Measurements from ENCODE around the gene NFKB2.

Gene NFKB2

GRCh38 chr10:102409604-102410428, 14.3 kb downstream of the NFKB2 start:
- no peak for DNase-seq

DNA sequence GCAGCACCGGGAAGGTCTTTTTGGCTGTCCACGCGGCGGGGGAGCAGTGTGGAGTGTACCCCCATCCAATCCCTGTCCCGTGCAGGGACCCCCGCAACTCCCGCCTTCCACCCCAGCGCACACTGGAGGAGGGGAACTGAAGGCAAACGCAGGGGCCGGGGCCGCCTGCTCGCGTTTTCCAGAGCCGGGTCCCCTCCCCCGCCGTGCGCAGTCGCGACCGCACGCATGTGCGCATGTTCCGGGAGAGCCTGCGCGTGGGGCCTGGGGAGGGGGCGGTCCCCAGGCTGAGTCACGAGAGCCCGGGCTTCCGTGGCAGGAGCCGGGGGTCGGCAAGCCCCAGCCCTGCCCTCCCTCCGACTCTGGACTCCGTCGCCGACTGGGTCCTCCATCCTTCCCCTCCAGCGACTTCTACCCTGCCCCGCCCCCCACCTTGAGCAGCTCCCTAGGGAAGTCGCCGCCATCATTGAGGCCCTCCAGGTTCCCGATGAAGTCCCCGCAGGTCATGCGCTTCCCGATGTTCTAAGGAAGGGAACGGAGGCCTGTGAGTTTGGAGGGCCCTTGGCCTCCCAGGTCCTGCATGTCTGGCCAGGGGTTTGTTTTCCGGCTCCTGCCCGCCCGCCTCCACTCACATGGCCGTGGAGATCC, 15.0 kb downstream of the NFKB2 start:
- no peak for DNase-seq

DNA sequence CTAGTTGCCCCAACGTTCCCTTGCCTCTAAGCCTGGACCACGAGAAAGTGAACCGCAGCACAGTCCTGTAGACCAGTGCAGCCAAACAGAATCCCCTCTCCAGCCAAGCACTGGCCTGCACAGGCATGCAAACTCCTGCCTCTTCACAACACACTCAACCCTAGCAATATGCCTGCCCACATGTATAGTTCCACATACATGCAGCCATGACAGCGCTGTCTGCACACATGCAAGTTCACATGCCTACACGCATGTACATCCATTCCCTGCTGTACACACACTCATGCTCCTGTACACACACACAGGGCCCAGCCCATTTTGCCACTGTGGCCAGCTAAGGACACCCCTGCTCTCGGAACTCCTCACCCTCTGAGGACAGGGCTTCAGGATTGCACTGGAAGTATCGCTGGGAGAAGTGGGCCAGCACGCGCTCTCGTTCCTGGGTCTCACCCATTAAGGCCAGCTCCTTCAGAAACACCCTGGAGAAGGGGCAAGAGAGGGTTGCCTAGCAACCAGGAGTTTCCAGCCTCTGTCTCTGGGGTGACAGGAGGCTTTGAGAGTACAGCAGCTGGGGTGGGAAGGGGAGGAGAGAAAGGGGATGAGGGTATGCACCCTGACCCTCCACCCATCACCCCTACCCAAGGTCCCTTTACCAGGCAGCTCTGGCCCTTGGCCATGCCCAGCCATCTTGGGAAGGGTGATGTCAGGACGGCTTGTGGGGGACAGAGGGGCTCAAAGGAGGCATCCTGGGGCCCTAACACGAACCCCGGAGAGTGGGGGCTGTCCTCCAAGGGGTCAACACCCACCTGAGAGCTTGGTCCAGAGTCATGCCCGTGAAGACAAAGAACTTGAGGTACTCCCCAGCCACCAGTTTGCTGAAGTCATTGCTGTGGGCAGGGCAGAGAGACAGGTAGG, 16.1 kb downstream of the NFKB2 start:
- DNase-seq: no peak

GRCh38 chr10:102412293-102412692, 16.8 kb downstream of the NFKB2 start:
- DNase-seq: no peak

DNA sequence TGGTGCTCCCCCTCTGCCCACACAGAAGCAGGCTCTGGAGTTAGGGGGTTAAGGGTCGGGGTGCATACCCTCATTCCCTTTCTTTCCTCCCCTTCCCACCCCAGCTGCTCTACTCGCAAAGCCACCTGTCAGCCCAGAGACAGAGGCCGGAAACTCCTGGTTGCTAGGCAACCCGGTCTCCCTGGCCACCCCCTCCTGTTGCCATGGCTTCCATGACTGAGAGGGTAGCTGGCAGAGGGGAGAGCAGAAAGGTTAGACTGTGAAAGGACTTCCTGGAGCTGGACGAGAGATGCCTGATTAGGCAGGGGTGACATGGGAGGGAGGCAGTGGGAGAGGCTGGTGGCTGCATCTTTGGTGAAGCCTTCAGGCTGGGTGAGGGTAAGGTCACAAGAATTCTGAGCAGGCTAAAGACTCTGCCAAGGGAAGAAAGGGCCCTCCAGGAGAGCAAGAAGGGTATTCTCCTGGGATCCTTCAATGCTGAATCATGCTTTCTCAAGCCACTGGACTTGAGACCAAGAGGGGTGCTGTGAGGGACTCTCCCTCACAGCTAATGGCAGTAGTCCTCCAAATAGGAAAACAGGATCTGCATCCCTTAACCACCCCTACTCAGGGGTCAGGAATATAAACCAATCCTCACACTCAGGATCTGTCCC, 17.7 kb downstream of the NFKB2 start:
- DNase-seq: no peak

GRCh38 chr10:102413806-102414561, 18.5 kb downstream of the NFKB2 start:
- no peak for DNase-seq

DNA sequence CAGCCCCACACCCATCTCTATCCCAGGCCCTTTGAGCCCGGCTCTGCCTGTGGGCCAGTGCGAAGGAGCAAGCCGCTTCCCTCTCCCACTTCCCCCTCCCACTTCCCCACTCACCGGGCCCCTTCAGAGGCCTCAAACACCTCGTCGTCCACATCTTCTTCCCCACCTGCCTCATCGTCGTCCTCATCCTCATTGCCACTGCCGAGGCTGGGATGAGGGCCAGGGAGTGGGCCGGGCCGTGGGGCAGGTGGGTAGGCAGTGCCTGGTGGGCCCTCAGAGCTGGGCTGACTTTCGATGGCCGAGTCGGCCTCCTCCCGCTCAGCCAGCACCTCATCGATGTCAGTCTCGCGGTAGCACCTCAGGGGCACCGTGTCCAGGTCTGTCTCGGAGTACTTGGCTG, 19.2 kb downstream of the NFKB2 start:
- DNase-seq: no peak

- DNase-seq: no peak
Measured at GRCh38 chr10:102416283-102416682, 20.8 kb downstream of the NFKB2 start.

DNA sequence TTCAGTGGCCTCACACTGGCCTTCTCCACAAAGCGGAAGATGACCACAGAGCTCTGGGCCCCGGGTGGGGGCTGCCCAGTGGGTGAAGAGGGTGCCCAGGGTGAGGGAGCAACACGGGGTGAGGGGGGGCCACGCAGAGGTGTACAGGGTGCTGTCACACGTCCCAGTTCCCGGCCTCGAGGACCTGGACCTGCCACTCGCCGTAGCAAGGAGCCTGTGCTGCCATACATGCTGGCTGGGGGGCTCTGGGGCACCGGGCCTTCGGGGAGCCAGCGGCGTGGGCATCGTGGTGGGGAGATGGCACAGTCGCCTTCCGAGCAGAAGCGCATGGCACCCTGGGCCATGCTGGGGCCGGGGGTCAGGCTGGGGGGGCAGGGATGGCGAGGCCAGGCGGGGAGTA, 21.2 kb downstream of the NFKB2 start:
- DNase-seq: no peak

- DNase-seq: no peak
Measured at GRCh38 chr10:102418622-102419268, 23.2 kb downstream of the NFKB2 start, which contains the start of gene PSD. Gene PSD (minus strand): TSS chr10:102418785. CDS start chr10:102417038, 1,747 bp downstream.

DNA sequence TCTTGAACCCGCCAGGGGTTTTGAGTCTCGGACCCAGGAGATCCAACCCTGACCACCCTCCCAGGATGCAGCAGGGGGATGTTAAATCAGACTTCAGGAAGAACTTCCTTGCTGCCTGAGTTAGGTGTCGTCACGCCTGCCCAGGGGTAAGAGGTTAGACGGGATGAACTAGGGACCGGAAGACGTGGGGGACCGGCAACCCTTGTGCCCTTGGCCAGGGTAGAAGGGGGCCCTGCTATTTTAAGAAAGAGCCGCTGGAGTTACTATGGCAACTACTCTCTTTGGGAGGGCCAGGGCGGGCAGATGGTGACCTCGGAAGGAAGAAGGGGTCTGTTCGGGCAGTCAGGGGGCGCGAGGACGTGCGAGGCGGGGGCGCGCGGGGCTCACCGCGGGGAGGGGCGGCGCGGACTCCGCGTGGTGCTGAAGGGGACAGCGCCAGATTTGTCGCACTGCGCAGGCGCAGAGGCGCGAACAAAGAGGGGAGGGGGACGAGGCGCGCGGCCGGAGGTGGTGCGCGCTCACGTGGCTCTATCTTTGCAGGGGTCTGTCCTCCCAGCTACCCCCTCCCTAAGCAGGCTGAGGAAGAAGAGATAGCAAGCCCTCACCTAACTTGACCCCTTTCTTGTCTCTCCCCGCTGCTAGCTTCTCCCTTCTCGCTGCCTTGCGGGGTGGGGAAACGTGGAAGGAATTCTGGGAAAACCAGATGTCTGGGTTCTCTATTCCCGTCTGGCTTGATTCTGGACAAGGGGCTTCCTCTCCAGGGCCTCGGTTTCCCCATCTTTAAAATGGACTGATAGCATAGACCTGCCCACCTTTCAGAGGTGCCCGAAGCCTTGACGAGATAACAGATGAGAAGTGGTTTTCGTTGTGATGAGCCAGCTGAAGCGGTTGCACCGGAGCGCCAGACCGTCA, 24.0 kb downstream of the NFKB2 start:
- DNase-seq: peak; percentile 18

DNA sequence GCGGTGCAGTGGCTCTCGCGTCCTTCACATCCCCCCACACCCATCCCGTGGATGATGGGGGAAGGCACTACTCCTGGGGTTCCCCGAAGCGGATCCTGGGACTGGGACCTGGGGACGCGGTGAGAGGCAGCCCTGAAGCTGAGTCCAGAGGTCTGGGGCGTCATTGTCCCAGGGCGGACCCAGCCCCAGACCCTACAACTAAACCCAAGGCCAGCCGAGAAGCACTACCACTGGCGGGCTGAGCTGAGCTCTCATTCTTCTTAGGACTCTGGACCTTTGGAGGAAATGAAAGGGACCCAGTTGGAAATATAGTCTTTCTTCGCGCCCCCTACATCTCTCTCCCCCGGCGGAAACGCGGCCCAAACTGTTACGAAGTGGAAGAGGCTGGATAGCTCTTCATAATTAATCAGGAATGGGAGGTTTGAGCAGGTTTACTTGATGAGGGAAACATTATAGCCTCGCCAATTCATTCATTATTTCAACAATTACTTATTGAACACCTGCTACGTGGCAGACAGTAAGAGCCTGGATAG, 24.7 kb downstream of the NFKB2 start:
- no peak for DNase-seq

DNA sequence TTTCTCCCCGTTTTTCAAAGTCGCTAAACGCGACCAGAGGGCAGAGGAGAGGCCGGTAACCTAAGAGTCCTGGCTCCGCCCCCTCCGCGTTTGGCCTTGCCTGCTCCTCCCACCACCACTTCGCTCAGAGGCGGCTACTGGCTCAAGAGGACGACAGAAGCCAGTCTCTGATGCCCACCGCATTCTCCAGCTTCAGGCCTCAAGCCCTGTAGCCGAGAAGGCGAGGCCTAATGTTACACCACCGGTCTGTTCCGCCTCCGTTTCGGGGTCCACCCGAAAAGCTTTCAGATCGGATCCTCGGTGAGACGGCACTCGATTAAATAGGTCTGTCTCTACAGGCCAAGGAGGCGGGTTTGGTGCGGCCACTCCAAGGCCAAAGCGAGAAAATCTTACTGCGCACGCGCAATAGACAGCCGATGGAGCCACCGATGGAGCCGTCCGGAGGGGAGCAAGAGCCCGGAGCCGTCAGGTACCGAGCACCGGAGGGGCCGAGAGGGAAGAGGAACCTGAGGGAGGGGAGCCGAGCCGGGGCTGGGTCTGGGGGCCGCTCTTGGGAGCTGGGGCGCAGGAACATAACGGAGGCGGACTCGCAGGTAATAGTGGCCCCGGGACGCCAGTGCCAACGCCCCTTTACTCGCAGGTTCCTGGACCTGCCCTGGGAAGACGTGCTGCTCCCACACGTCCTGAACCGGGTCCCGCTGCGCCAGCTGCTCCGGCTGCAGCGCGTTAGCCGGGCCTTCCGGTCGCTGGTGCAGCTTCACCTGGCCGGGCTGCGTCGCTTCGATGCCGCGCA, 25.4 kb downstream of the NFKB2 start, which contains the start of gene FBXL15:
FBXL15 (plus strand) TSS at position 123 of the 793 bp plus-strand sequence; CDS start at position 417, 294 bp downstream.
- DNase-seq: peak; percentile 94

GRCh38 chr10:102421507-102421756, 25.9 kb downstream of the NFKB2 start:
- no peak for DNase-seq

DNA sequence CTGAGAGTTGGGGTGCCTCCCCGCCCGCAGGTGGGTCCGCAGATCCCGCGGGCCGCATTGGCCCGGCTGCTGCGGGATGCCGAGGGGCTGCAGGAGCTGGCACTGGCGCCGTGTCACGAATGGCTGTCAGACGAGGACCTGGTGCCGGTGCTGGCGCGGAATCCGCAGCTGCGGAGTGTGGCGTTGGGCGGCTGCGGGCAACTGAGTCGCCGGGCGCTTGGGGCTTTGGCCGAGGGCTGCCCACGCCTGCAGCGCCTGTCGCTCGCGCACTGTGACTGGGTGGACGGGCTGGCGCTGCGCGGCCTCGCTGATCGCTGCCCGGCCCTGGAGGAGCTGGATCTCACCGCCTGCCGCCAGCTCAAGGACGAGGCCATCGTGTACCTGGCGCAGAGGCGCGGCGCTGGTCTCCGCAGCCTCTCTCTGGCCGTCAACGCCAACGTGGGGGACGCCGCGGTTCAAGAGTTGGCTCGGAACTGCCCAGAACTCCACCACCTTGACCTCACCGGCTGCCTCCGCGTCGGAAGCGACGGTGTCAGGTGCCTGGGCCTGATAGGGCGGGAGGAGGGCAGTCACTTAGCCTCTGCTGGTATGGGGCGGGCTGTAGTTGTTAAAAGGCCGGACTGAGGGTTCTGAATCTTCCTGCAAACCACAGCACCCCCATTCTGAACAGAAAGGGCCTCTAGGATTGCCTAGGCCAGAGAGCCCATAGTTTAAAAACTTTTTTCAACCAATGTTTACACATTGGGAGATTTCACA, 26.4 kb downstream of the NFKB2 start:
- DNase-seq: no peak

DNA sequence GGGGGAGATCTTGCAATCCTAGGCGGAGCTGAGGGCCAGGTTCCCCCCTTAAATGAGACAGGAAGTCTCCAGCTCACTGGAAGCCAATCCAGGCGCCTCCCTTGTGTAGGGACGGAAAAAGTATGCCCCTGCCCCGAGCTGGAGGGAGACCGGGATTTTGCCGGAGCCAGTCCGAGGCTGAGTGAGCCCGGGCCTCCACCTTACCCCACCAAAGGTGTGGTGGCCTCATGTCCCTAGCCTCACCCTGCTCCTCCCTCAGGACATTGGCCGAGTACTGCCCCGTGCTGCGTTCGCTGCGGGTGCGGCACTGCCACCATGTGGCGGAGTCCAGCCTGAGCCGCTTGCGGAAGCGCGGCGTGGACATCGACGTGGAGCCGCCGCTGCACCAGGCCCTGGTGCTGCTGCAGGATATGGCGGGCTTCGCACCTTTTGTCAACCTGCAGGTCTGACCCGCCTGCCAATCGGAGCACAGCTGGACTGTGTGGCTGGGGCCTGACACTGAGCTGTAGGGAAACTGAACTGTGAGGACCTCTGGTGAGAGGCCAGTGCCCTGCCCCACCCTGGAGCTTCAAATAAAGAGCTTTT, 27.1 kb downstream of the NFKB2 start:
- DNase-seq: peak; percentile 25

DNA sequence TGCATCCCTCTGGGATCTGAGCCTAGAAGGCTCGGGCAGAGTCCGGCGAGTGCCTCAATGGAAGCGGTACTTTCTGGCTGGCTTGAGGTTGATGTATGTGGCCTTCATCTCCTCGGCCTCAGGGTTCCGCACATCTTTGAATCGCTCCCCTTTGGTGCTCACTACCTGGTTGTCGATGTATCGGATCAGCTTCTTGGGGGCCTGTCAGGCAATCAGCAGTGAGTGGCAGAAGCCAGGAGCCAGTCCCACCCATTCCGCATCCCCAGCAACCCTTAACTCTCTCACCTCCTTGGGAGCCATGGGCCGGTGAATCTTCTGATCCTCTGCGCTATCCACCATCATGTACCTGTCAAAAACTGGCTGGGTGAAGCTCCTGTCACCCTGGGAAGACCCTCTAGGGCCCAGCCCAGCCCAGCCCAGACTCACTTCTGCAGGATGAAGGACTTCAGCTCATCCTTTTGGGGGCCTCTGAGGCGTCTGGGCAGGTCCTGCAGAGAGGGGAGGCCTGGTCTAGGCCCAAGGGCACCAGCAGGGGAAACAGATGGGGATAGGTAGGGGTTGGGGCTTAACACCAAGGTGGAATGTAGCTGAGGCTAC, 28.0 kb downstream of the NFKB2 start:
- DNase-seq: no peak

- no peak for DNase-seq
Measured at GRCh38 chr10:102424145-102424544, 28.6 kb downstream of the NFKB2 start.
